GM12878 (cell line): ENCODE results near the gene ADK. TPM values are rescaled to one million over a fixed set of nuclear protein-coding genes. Genes with fewer than 3 reads are reported as not detected.
"Not testable (repeated sequence)": the region's sequence is repeated elsewhere in the genome, so short reads cannot be mapped to it uniquely, and the experiment has no call there.

Experiments
- ATAC-seq: fragments of 200-7000 bp; cut with Tn5 transposase; 3 replicates; pipeline ENCODE4 v1.9.1; 2020; ENCODE audit warnings: mild to moderate bottlenecking, moderate library complexity
- BruUV-seq: library from RNA; stranded (reverse); fragments of 400-500 nt; replicated peaks from 2 replicates; lab custom pipeline; 2021; lab: Mats Ljungman, UMichigan
- CTCF ChIA-PET: fragments of 300-600 bp; sonication (Branson Sonifier 250); formaldehyde crosslinking; extraction: SDS; loops from one replicate; lab custom pipeline; 2021; ENCODE audit warnings: inconsistent platforms; lab: Yijun Ruan, JAX
- POLR2A ChIA-PET: fragments of 350-600 bp; formaldehyde crosslinking; extraction: SDS; loops from one replicate; lab custom pipeline; 2021; ENCODE audit warnings: inconsistent platforms; lab: Charles Lee
- RAD21 ChIA-PET: fragments of 300-600 bp; sonication (Branson Sonifier 250); formaldehyde crosslinking; loops from one replicate; lab custom pipeline; 2023; ENCODE audit warnings: antibody characterized with exemption; ENCODE audit not compliant: unreplicated experiment; lab: Charles Lee
- SMC1A ChIA-PET: fragments of 300-600 bp; sonication (Branson Sonifier 250); formaldehyde crosslinking; loops from one replicate; lab custom pipeline; 2023; ENCODE audit not compliant: unreplicated experiment, uncharacterized antibody; lab: Charles Lee
- DNase-seq: peaks from one replicate; pipeline ENCODE4 v3.0.0-alpha.2; 2011; ENCODE audit warnings: low read depth, low spot score
- FAIRE-seq: peaks from 3 replicates; lab custom pipeline; 2011; peaks lifted over from hg19 to GRCh38; lab: Jason Lieb, UNC
- H2AFZ ChIP-seq: 2 replicates; pipeline ENCODE4 v1.6.0; 2011; ENCODE audit warnings: low read depth, low read length, control low read depth; ENCODE audit not compliant: control insufficient read depth
- H3K27ac ChIP-seq: 2 replicates; pipeline ENCODE4 v1.5.1; 2011; ENCODE audit warnings: control low read depth; ENCODE audit not compliant: control insufficient read depth, insufficient read depth
- H3K27me3 ChIP-seq, 2 experiments: replicated peaks in 1 of 2; 2 replicates each; pipeline versions ENCODE4 v1.6.0 to v1.6.1; 2011; ENCODE audit warnings: low read length in 1 of 2; ENCODE audit not compliant: control insufficient read depth in 2 of 2, insufficient read depth in 2 of 2
- H3K36me3 ChIP-seq, 2 experiments: 2 replicates each; pipeline ENCODE4 v1.5.1; 2011; ENCODE audit warnings: low read length in 1 of 2; ENCODE audit not compliant: control insufficient read depth in 2 of 2, insufficient read depth in 2 of 2
- H3K4me1 ChIP-seq: 2 replicates; pipeline ENCODE4 v1.6.1; 2011; ENCODE audit warnings: mild to moderate bottlenecking, low read length, moderate library complexity, mixed read lengths; ENCODE audit not compliant: control insufficient read depth, insufficient read depth
- H3K4me2 ChIP-seq: 2 replicates; pipeline ENCODE4 v1.6.0; 2011; ENCODE audit warnings: control low read depth; ENCODE audit not compliant: control insufficient read depth, insufficient read depth
- H3K4me3 ChIP-seq: fragments of 200-600 bp; sonication (generic); 2 replicates; pipeline ENCODE4 v1.5.1; 2016
- H3K79me2 ChIP-seq: 2 replicates; pipeline ENCODE4 v1.6.0; 2011; ENCODE audit warnings: low read length; ENCODE audit not compliant: control insufficient read depth, insufficient read depth
- H3K9ac ChIP-seq: 2 replicates; pipeline ENCODE4 v1.8.0; 2011; ENCODE audit warnings: low read length, control low read depth, mixed read lengths; ENCODE audit not compliant: control insufficient read depth, insufficient read depth
- H3K9me3 ChIP-seq: replicated peaks from 3 replicates; pipeline ENCODE4 v1.5.1; 2011; ENCODE audit warnings: mild to moderate bottlenecking, low read length; ENCODE audit not compliant: control insufficient read depth, insufficient read depth
- H4K20me1 ChIP-seq: 2 replicates; pipeline ENCODE4 v1.6.0; 2011; ENCODE audit not compliant: control insufficient read depth, insufficient read depth
- CBX5 ChIP-seq: sonication (generic); IDR thresholded peaks from 2 replicates; pipeline ENCODE4 v1.6.1; 2016; ENCODE audit warnings: low read depth, moderate library complexity, mild to moderate bottlenecking, inconsistent platforms
- IKZF2 ChIP-seq, 2 experiments: fragments of 450-650 bp; IDR thresholded peaks; 2 replicates each; pipeline ENCODE4 v1.6.1; 2017; ENCODE audit warnings: mild to moderate bottlenecking in 2 of 2, moderate library complexity in 2 of 2
- MTA3 ChIP-seq: IDR thresholded peaks from 2 replicates; pipeline ENCODE4 v1.6.1; 2012; ENCODE audit warnings: low read length, inconsistent platforms, borderline replicate concordance
- NFXL1 ChIP-seq: fragments of 450-650 bp; IDR thresholded peaks from 2 replicates; pipeline ENCODE4 v1.6.1; 2017; ENCODE audit warnings: antibody characterized with exemption, mild to moderate bottlenecking, borderline replicate concordance
- NR2F1 ChIP-seq: fragments of 450-650 bp; conservative IDR thresholded peaks from 2 replicates; pipeline ENCODE4 v1.6.1; 2017; ENCODE audit warnings: mild to moderate bottlenecking
- SMAD1 ChIP-seq: fragments of 450-650 bp; IDR thresholded peaks from 2 replicates; pipeline ENCODE4 v1.6.1; 2018; ENCODE audit warnings: mild to moderate bottlenecking, low read depth; ENCODE audit not compliant: partially characterized antibody
- YBX1 ChIP-seq: fragments of 450-650 bp; IDR thresholded peaks from 2 replicates; pipeline ENCODE4 v1.6.1; 2016; ENCODE audit warnings: antibody characterized with exemption
- ZBED1 ChIP-seq: IDR thresholded peaks from 2 replicates; pipeline ENCODE4 v1.6.1; 2016; ENCODE audit warnings: borderline replicate concordance
- ZNF24 ChIP-seq: fragments of 450-650 bp; IDR thresholded peaks from 2 replicates; pipeline ENCODE4 v1.6.1; 2017; ENCODE audit warnings: antibody characterized with exemption, mild to moderate bottlenecking
- WGBS: methylation state at CpG from one replicate; pipeline ENCODE4 v1.1.6; 2016; ENCODE audit warnings: low lambda C conversion rate; ENCODE audit not compliant: insufficient replicate concordance, insufficient coverage; ENCODE audit errors: missing lambda C conversion rate; 5-methylcytosine and 5-hydroxymethylcytosine counted together
- in situ Hi-C: fragments of 300-500 bp; cut with MboI; formaldehyde crosslinking; loops from 9 replicates; pipeline ENCODE4 v1.14.3; 2018; ENCODE audit warnings: mixed read lengths
- intact Hi-C: fragments of 100-400 bp; cut with micrococcal nuclease; formaldehyde crosslinking; loops from one replicate; pipeline ENCODE4 v1.14.2; 2022; ENCODE audit not compliant: unreplicated experiment
- polyA plus RNA-seq, 11 experiments: library from polyadenylated mRNA; depleted of rRNA in 4 of 11; unstranded in 6 of 11; stranded (reverse) in 5 of 11; fragments of >200 nt; fragmentation: Nextera tagmentation in 4 of 11; fragmentation: Illumina TruSeq in 1 of 11; extraction: Ambion mirVana in 4 of 11; extraction: Trizol in 1 of 11; gene quantifications; 1 replicate in 1 of 11; 2 replicates in 10 of 11; pipeline versions ENCODE4 v1.2.1 to v1.2.3, GENCODE V29; 2011 to 2016; ENCODE audit warnings: inconsistent platforms in 2 of 11, missing spikeins in 2 of 11, low read depth in 1 of 11
- total RNA-seq, 4 experiments: library from RNA; depleted of rRNA in 3 of 4; stranded (reverse); fragments of >200 nt in 3 of 4; fragmentation: Illumina TruSeq in 1 of 4; extraction: Trizol in 1 of 4; gene quantifications; 2 replicates each; pipeline versions ENCODE4 v1.2.1 to v1.2.3, GENCODE V29; 2013 to 2021

The ADK gene
- total and polyA plus RNA-seq, 10 of the 15 experiments (the other 5 are each of a cell fraction or from before 2014, with no cell fraction given), result 42.0 to 151 (median 81.6) TPM

- intact Hi-C loops, result no loop called here
Measured at GRCh38 chr10:74187237-74187636, 36.2 kb downstream of the ADK start.

GRCh38 chr10:74188617-74189016, 37.6 kb downstream of the ADK start:
- ChIA-PET CTCF (interaction anchor here (0.6 to 2.4 kb wide), 4 partner anchors 10 to 107 kb away, joined by 4 to 15 read pairs (median 6); no protein-coding TSS in a partner anchor), SMC1A (interaction anchor here (0.7 to 3.0 kb wide), 8 partner anchors 11 to 926 kb away, joined by 3 to 35 read pairs (median 14); partner anchors contain the start of genes ADK and AP3M1), POLR2A (interaction anchor here (0.8 to 2.4 kb wide), 4 partner anchors 9 to 33 kb away, joined by 3 to 14 read pairs (median 8); no protein-coding TSS in a partner anchor), RAD21 (interaction anchor here (1.2 to 2.4 kb wide), 6 partner anchors 19 to 55 kb away, joined by 3 to 12 read pairs (median 6); partner anchors contain the start of genes ADK and AP3M1)
- BruUV-seq, H3K9ac ChIP-seq, H3K4me3 ChIP-seq, H3K27me3 ChIP-seq, FAIRE-seq, DNase-seq, H3K36me3 ChIP-seq, H4K20me1 ChIP-seq, H2AFZ ChIP-seq, H3K27ac ChIP-seq, intact Hi-C loops, H3K4me1 ChIP-seq, H3K9me3 ChIP-seq, in situ Hi-C loops, ATAC-seq, H3K4me2 ChIP-seq: not testable (repeated sequence)
- TF ChIP-seq ZNF24, result peak; percentile 52; the same call in 1 of the 2 replicates
- peaks cover 85% of the 10 kb centered on the region for H3K79me2 ChIP-seq
- 58% methylated on average over 13 of the region's 13 CpGs for WGBS

More at GRCh38 chr10:74187237-74187636, 36.2 kb downstream of the ADK start:
- H3K9ac ChIP-seq, result no peak overlapping the region
- H3K27ac ChIP-seq, result no peak overlapping the region
- BruUV-seq, result no TSS peak
- no peak overlapping the region for H3K4me3 ChIP-seq
- in situ Hi-C loops, result no loop called here
- H3K79me2 ChIP-seq, result peaks cover 90% of the 10 kb centered on the region
- FAIRE-seq (no peak), DNase-seq (no peak), ATAC-seq (no peak)
- no peak overlapping the region for H2AFZ ChIP-seq
- WGBS, result 100% methylated on average over 1 of the region's 1 CpG
- no peaks in the 10 kb centered on the region for H3K36me3 ChIP-seq
- TF ChIP-seq NFXL1 (no peak), MTA3 (no peak), SMAD1 (no peak), YBX1 (no peak), NR2F1 (no peak), CBX5 (no peak), IKZF2 (IDR thresholded peaks at IDR 0.05) (no peak), ZBED1 (no peak)
- H3K4me2 ChIP-seq, result no peak overlapping the region
- H3K4me1 ChIP-seq, result peaks cover 7% of the 10 kb centered on the region
- RAD21 ChIA-PET, result interaction anchor here (1.0 to 1.3 kb wide), 2 partner anchors 21 to 301 kb away, joined by 4 read pairs; no protein-coding TSS in a partner anchor
- POLR2A ChIA-PET, result interaction anchor here (0.6 to 1.1 kb wide), 4 partner anchors 9 to 1421 kb away, joined by 3 to 6 read pairs (median 4); no protein-coding TSS in a partner anchor
- SMC1A ChIA-PET, result interaction anchor here (1.2 to 1.5 kb wide), 2 partner anchors 9 to 26 kb away, joined by 7 to 9 read pairs; no protein-coding TSS in a partner anchor
- H3K9me3 ChIP-seq, result no peaks in the 10 kb centered on the region
- no peaks in the 10 kb centered on the region for H4K20me1 ChIP-seq
- H3K27me3 ChIP-seq, result no peaks in the 10 kb centered on the region
- CTCF ChIA-PET, result interaction anchor here (0.8 to 1.0 kb wide), 3 partner anchors 23 to 34 kb away, joined by 3 read pairs; no protein-coding TSS in a partner anchor
